Measurements from ENCODE around the gene TMED5. TPM values are rescaled to one million over a fixed set of nuclear protein-coding genes. Genes with fewer than 3 reads are reported as not detected.
A peak's percentile ranks its signal among the peaks of the same experiment; 100 is the strongest.
"Not testable (repeated sequence)": the region's sequence is repeated elsewhere in the genome, so short reads cannot be mapped to it uniquely, and the experiment has no call there.

TMED5 gene
- total RNA-seq, 1 experiment from 2014 or later = 113 TPM

- DNase-seq (ENCODE audit: low read depth) = no peak
Observed at GRCh38 chr1:93172778-93173177, 7.4 kb downstream of the TMED5 start.

- peak; percentile 23 for DNase-seq (ENCODE audit: low read depth)
Observed at GRCh38 chr1:93171549-93172034, 8.6 kb downstream of the TMED5 start.

- not testable (repeated sequence) for DNase-seq (ENCODE audit: low read depth)
Observed at GRCh38 chr1:93170141-93170678, 10.0 kb downstream of the TMED5 start.

- DNase-seq (ENCODE audit: low read depth) = no peak
Observed at GRCh38 chr1:93167006-93167405, 13.2 kb downstream of the TMED5 start.

GRCh38 chr1:93165895-93166294 lies 14.3 kb downstream of the TMED5 start:
- not testable (repeated sequence) for DNase-seq (ENCODE audit: low read depth)

GRCh38 chr1:93164816-93165215 lies 15.4 kb downstream of the TMED5 start:
- no peak for DNase-seq (ENCODE audit: low read depth)

- not testable (repeated sequence) for DNase-seq (ENCODE audit: low read depth)
Observed at GRCh38 chr1:93163314-93163713, 16.9 kb downstream of the TMED5 start.

GRCh38 chr1:93159337-93159736 lies 20.9 kb downstream of the TMED5 start:
- DNase-seq (ENCODE audit: low read depth) = no peak

- peak; percentile 24 for DNase-seq (ENCODE audit: low read depth)
Observed at GRCh38 chr1:93155335-93155734, 24.9 kb downstream of the TMED5 start.

- DNase-seq (ENCODE audit: low read depth) = no peak
Observed at GRCh38 chr1:93154898-93155297, 25.3 kb downstream of the TMED5 start.

- no peak for DNase-seq (ENCODE audit: low read depth)
Observed at GRCh38 chr1:93152835-93153234, 27.4 kb downstream of the TMED5 start.

GRCh38 chr1:93151474-93151873 lies 28.7 kb downstream of the TMED5 start:
- DNase-seq (ENCODE audit: low read depth) = no peak

GRCh38 chr1:93150729-93151128 lies 29.5 kb downstream of the TMED5 start:
- DNase-seq (ENCODE audit: low read depth) = no peak

- no peak for DNase-seq (ENCODE audit: low read depth)
Observed at GRCh38 chr1:93148001-93148400, 32.2 kb downstream of the TMED5 start.

- no peak for DNase-seq (ENCODE audit: low read depth)
Observed at GRCh38 chr1:93143769-93144168, 36.4 kb downstream of the TMED5 start.

- DNase-seq (ENCODE audit: low read depth) = no peak
Observed at GRCh38 chr1:93143136-93143535, 37.1 kb downstream of the TMED5 start.

GRCh38 chr1:93142161-93142560 lies 38.1 kb downstream of the TMED5 start:
- no peak for DNase-seq (ENCODE audit: low read depth)

- DNase-seq (ENCODE audit: low read depth) = no peak
Observed at GRCh38 chr1:93140106-93140505, 40.1 kb downstream of the TMED5 start.

GRCh38 chr1:93137604-93138292 lies 42.5 kb downstream of the TMED5 start:
- DNase-seq (ENCODE audit: low read depth) = no peak

GRCh38 chr1:93136445-93136844 lies 43.8 kb downstream of the TMED5 start:
- no peak for DNase-seq (ENCODE audit: low read depth)

- no peak for DNase-seq (ENCODE audit: low read depth)
Observed at GRCh38 chr1:93132638-93133037, 47.6 kb downstream of the TMED5 start.

GRCh38 chr1:93129507-93130099 lies 50.6 kb downstream of the TMED5 start:
- DNase-seq (ENCODE audit: low read depth) = no peak

Measured in M059J (cell line).